ENCODE data around the gene CARMIL1. TPM values are rescaled to one million over a fixed set of nuclear protein-coding genes. Genes with fewer than 3 reads are reported as not detected.

The CARMIL1 gene
- total RNA-seq, 1 experiment from 2014 or later = 25.2 TPM

DNA sequence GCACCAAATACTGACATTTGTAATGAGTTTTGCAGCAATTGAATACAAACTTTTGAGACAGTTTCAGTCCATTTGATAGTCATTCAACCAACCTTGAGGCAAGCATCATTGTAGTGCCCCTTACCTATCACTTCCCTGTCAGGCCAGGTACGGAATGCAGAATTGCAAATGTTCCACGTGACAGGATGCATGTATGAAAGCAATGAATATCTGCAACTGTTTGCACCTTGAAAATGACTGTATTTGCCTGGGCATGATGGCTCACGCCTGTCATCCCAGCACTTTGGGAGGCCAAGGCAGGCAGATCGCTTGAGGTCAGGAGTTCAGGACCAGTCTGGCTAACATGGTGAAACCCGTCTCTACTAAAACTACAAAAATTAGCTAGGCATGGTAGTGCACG lies 226.8 kb downstream of the CARMIL1 start:
- intact Hi-C loops (cut with micrococcal nuclease) = no loop called here
- ChIA-PET POLR2A (interaction anchor here (0.7 to 1.6 kb wide), 2 partner anchors 10 to 499 kb away, joined by 3 to 4 read pairs; no protein-coding TSS in a partner anchor), CTCF (interaction anchor here (0.7 to 0.9 kb wide), 2 partner anchors 240 to 248 kb away, joined by 4 read pairs; partner anchors contain the start of gene SLC17A4)
- no peaks in the 10 kb centered on the region for H3K27me3 Mint-ChIP-seq (ENCODE audit: insufficient read depth, unreplicated experiment)
- BruUV-seq (replicated peaks) = no TSS peak
- TF ChIP-seq, protein P1, sequence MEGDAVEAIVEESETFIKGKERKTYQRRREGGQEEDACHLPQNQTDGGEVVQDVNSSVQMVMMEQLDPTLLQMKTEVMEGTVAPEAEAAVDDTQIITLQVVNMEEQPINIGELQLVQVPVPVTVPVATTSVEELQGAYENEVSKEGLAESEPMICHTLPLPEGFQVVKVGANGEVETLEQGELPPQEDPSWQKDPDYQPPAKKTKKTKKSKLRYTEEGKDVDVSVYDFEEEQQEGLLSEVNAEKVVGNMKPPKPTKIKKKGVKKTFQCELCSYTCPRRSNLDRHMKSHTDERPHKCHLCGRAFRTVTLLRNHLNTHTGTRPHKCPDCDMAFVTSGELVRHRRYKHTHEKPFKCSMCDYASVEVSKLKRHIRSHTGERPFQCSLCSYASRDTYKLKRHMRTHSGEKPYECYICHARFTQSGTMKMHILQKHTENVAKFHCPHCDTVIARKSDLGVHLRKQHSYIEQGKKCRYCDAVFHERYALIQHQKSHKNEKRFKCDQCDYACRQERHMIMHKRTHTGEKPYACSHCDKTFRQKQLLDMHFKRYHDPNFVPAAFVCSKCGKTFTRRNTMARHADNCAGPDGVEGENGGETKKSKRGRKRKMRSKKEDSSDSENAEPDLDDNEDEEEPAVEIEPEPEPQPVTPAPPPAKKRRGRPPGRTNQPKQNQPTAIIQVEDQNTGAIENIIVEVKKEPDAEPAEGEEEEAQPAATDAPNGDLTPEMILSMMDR (IDR thresholded peaks at IDR 0.05; ENCODE audit: unreplicated experiment) = no peak
- no peaks in the 10 kb centered on the region for H3K4me1 Mint-ChIP-seq (ENCODE audit: insufficient read depth, unreplicated experiment)
- H3K4me3 Mint-ChIP-seq (ENCODE audit: unreplicated experiment) = no peak overlapping the region
- H3K9me3 Mint-ChIP-seq (ENCODE audit: unreplicated experiment) = no peaks in the 10 kb centered on the region
- H3K36me3 Mint-ChIP-seq (ENCODE audit: insufficient read depth, unreplicated experiment) = peaks cover 6% of the 10 kb centered on the region
- H3K27ac Mint-ChIP-seq (ENCODE audit: low read depth, unreplicated experiment) = no peak overlapping the region
- no peak for DNase-seq (ENCODE audit: unreplicated experiment)

DNA sequence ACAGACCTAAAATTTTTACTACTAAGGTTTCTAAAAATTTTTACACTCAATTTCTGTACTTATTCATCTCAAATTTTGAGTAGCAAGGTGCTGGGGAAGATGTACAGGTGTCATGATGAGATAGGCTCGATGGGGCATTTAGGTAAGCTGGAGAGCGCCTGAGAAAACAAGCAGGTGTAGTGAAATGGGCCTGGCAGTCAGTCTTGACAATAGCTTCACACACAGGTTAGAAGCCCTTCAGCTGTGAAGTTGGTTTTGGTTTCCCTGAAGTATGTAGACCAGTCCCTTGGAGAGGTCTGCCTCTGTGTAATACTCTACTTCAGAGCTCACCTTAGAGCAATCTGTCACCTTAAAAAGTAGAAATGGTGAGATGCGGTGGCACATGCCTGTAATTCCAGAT lies 228.9 kb downstream of the CARMIL1 start:
- CTCF ChIA-PET = interaction anchor here (0.6 to 1.5 kb wide), 2 partner anchors 18 to 842 kb away, joined by 3 to 6 read pairs; no protein-coding TSS in a partner anchor
- BruUV-seq (replicated peaks) = no TSS peak
- TF ChIP-seq, protein P1 (IDR thresholded peaks at IDR 0.05; ENCODE audit: unreplicated experiment) = no peak
- Mint-ChIP-seq H3K4me3 (ENCODE audit: unreplicated experiment) (no peak overlapping the region), H3K9me3 (ENCODE audit: unreplicated experiment) (no peaks in the 10 kb centered on the region), H3K4me1 (ENCODE audit: insufficient read depth, unreplicated experiment) (no peaks in the 10 kb centered on the region), H3K27ac (ENCODE audit: low read depth, unreplicated experiment) (no peak overlapping the region), H3K27me3 (ENCODE audit: insufficient read depth, unreplicated experiment) (no peaks in the 10 kb centered on the region), H3K36me3 (ENCODE audit: insufficient read depth, unreplicated experiment) (no peaks in the 10 kb centered on the region)
- intact Hi-C loops (cut with micrococcal nuclease) = no loop called here
- POLR2A ChIA-PET = interaction anchor here (0.6 to 1.5 kb wide), 3 partner anchors 9 to 607 kb away, joined by 3 read pairs; no protein-coding TSS in a partner anchor
- DNase-seq (ENCODE audit: unreplicated experiment) = no peak

DNA sequence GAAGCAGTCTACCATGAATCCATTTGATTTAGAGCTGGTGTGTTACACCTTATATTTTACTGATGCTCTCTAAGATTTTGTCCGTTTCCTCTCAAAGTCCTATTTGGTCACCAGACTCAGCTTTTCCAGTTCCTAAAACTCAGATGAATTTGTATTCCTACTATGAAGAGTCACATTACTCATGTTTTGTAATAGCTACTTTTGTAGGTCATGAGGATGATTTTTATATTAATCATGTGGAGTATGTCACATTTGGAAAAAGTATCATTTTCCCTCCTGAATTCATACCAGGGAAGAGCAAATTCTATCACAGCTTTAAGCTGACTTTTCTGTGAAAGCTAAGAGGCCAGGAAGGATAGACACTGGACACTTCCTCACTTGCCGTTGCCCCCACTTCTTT lies 232.2 kb downstream of the CARMIL1 start:
- TF ChIP-seq, protein P1 (IDR thresholded peaks at IDR 0.05; ENCODE audit: unreplicated experiment) = no peak
- POLR2A ChIA-PET = no interaction called here
- intact Hi-C loops (cut with micrococcal nuclease) = no loop called here
- CTCF ChIA-PET = interaction anchor here (1.1 to 2.2 kb wide), 2 partner anchors 21 to 246 kb away, joined by 4 to 7 read pairs; no protein-coding TSS in a partner anchor
- DNase-seq (ENCODE audit: unreplicated experiment) = no peak
- H3K4me1 Mint-ChIP-seq (ENCODE audit: insufficient read depth, unreplicated experiment) = no peaks in the 10 kb centered on the region
- no peaks in the 10 kb centered on the region for H3K9me3 Mint-ChIP-seq (ENCODE audit: unreplicated experiment)
- no TSS peak for BruUV-seq (replicated peaks)
- H3K4me3 Mint-ChIP-seq (ENCODE audit: unreplicated experiment) = no peak overlapping the region
- H3K27ac Mint-ChIP-seq (ENCODE audit: low read depth, unreplicated experiment) = no peak overlapping the region
- peaks cover 8% of the 10 kb centered on the region for H3K36me3 Mint-ChIP-seq (ENCODE audit: insufficient read depth, unreplicated experiment)
- H3K27me3 Mint-ChIP-seq (ENCODE audit: insufficient read depth, unreplicated experiment) = no peaks in the 10 kb centered on the region

DNA sequence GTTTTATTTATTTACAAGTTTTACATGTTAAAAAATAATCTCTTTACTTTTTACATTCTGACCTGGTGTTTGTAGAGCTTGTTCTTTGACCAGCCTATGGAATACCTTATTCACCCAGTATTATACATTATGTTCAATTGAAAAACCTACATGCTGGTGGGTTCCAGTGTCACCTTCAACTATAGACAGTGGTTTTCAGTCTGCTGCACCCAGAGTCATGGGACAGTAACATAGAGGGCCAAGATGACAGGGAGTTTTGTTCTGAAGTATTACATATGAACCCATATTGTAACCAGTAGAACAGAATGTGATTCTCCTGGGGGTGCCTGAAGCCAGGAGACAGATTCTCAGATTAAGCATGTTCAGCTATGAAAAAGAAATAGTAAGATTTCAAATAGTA lies 233.4 kb downstream of the CARMIL1 start:
- POLR2A ChIA-PET = interaction anchor here (0.6 kb wide), 1 partner anchor 64 kb away, joined by 3 read pairs; no protein-coding TSS in a partner anchor
- Mint-ChIP-seq H3K36me3 (ENCODE audit: insufficient read depth, unreplicated experiment) (peaks cover 20% of the 10 kb centered on the region), H3K4me3 (ENCODE audit: unreplicated experiment) (no peak overlapping the region), H3K27ac (ENCODE audit: low read depth, unreplicated experiment) (no peak overlapping the region), H3K27me3 (ENCODE audit: insufficient read depth, unreplicated experiment) (no peaks in the 10 kb centered on the region), H3K9me3 (ENCODE audit: unreplicated experiment) (no peaks in the 10 kb centered on the region), H3K4me1 (ENCODE audit: insufficient read depth, unreplicated experiment) (no peaks in the 10 kb centered on the region)
- BruUV-seq (replicated peaks) = no TSS peak
- no peak for DNase-seq (ENCODE audit: unreplicated experiment)
- CTCF ChIA-PET = interaction anchor here (2.0 to 2.2 kb wide), 2 partner anchors 44 to 247 kb away, joined by 7 read pairs; no protein-coding TSS in a partner anchor
- TF ChIP-seq, protein P1 (IDR thresholded peaks at IDR 0.05; ENCODE audit: unreplicated experiment) = no peak
- intact Hi-C loops (cut with micrococcal nuclease) = no loop called here
